B cell (primary cell): Measurements from ENCODE around the gene PSME2. TPM values are rescaled to one million over a fixed set of nuclear protein-coding genes. Genes with fewer than 3 reads are reported as not detected.

Source experiments
- ATAC-seq: fragments of 200-7000 bp; cut with Tn5 transposase; one replicate; pipeline ENCODE4 v1.10.0; 2021; ENCODE audit warnings: low read depth, mild to moderate bottlenecking, moderate number of reproducible peaks, moderate library complexity
- CTCF ChIA-PET: fragments of 350-600 bp; sonication (Branson Sonifier 250); formaldehyde crosslinking; loops from one replicate; lab custom pipeline; 2021; ENCODE audit warnings: antibody characterized with exemption, inconsistent platforms; lab: Charles Lee
- POLR2A ChIA-PET: fragments of 350-600 bp; sonication (Branson Sonifier 250); formaldehyde crosslinking; loops from one replicate; lab custom pipeline; 2021; ENCODE audit warnings: antibody characterized with exemption; lab: Charles Lee
- DNase-seq: peaks from one replicate; pipeline ENCODE4 v3.0.0; 2013
- H2AFZ ChIP-seq: 2 replicates; pipeline ENCODE4 v1.6.1; 2012; ENCODE audit warnings: mild to moderate bottlenecking, low read depth, low read length; ENCODE audit not compliant: insufficient read depth, poor library complexity, severe bottlenecking
- H3K27ac ChIP-seq, 2 donors: 1 replicate in 1 of 2; 2 replicates in 1 of 2; pipeline ENCODE4 v1.5.1; 2012 to 2013; ENCODE audit warnings: low read length in 2 of 2, mild to moderate bottlenecking in 2 of 2, moderate library complexity in 1 of 2
- H3K27me3 ChIP-seq, 4 experiments: fragments of 200-600 bp in 1 of 4; sonication (generic) in 1 of 4; replicated peaks in 1 of 4; 1 replicate in 2 of 4; 2 replicates in 2 of 4; pipeline versions ENCODE4 v1.6.1 to v1.7.0; 2013 to 2016; ENCODE audit warnings: low read length in 3 of 4, mild to moderate bottlenecking in 2 of 4, mixed read lengths in 1 of 4, moderate library complexity in 1 of 4; ENCODE audit not compliant: insufficient read depth in 4 of 4, control insufficient read depth in 3 of 4; ENCODE audit errors: control extremely low read depth in 1 of 4
- H3K36me3 ChIP-seq, 2 experiments: replicated peaks in 1 of 2; 1 replicate in 1 of 2; 2 replicates in 1 of 2; pipeline versions ENCODE4 v1.6.1 to v1.7.1; 2013; ENCODE audit warnings: low read length in 1 of 2; ENCODE audit not compliant: insufficient read depth in 2 of 2, control insufficient read depth in 1 of 2; ENCODE audit errors: control extremely low read depth in 1 of 2, extremely low read depth in 1 of 2
- H3K4me1 ChIP-seq, 2 donors: fragments of 200-600 bp in 1 of 2; sonication (generic) in 1 of 2; 1 replicate in 1 of 2; 2 replicates in 1 of 2; pipeline versions ENCODE4 v1.5.1 to v1.6.1; 2013 to 2017; ENCODE audit warnings: low read length in 2 of 2; ENCODE audit not compliant: control insufficient read depth in 2 of 2, insufficient read depth in 2 of 2
- H3K4me2 ChIP-seq: replicated peaks from 2 replicates; pipeline ENCODE3; 2012; ENCODE audit warnings: mild to moderate bottlenecking, low read depth, low read length; ENCODE audit not compliant: poor library complexity, severe bottlenecking
- H3K4me3 ChIP-seq, 5 experiments: fragments of 200-600 bp in 1 of 5; sonication (generic) in 1 of 5; 1 replicate in 3 of 5; 2 replicates in 2 of 5; pipeline versions ENCODE4 v1.5.1 to v1.7.0; 2011 to 2016; ENCODE audit warnings: low read length in 4 of 5, mild to moderate bottlenecking in 4 of 5, low read depth in 2 of 5, control low read depth in 1 of 5, moderate library complexity in 1 of 5; ENCODE audit not compliant: insufficient read depth in 1 of 5; ENCODE audit errors: control extremely low read depth in 1 of 5, extremely low read depth in 1 of 5
- H3K79me2 ChIP-seq: fragments of 200-600 bp; sonication (generic); one replicate; pipeline ENCODE4 v1.6.0; 2016; ENCODE audit warnings: low read length; ENCODE audit not compliant: control insufficient read depth, insufficient read depth
- H3K9ac ChIP-seq: fragments of 200-600 bp; sonication (generic); 2 replicates; pipeline ENCODE4 v1.6.1; 2017; ENCODE audit warnings: mild to moderate bottlenecking, low read length, moderate library complexity
- H3K9me3 ChIP-seq, 3 donors: one replicate each; pipeline versions ENCODE4 v1.6.1 to v1.7.1; 2013; ENCODE audit warnings: low read length in 2 of 3; ENCODE audit not compliant: control insufficient read depth in 2 of 3, insufficient read depth in 1 of 3; ENCODE audit errors: control extremely low read depth in 1 of 3
- H4K20me1 ChIP-seq: 2 replicates; pipeline ENCODE4 v1.6.0; 2012; ENCODE audit warnings: mild to moderate bottlenecking, low read length; ENCODE audit not compliant: insufficient read depth, control insufficient read depth, poor library complexity, severe bottlenecking
- H3K27ac Mint-ChIP-seq: one replicate; pipeline ENCODE4 v1.8.0; 2021; ENCODE audit warnings: mixed read lengths
- H3K27me3 Mint-ChIP-seq: one replicate; pipeline ENCODE4 v1.8.0; 2021; ENCODE audit warnings: mixed read lengths
- H3K4me1 Mint-ChIP-seq: one replicate; pipeline ENCODE4 v1.8.0; 2021; ENCODE audit warnings: mixed read lengths
- H3K4me3 Mint-ChIP-seq: one replicate; pipeline ENCODE4 v1.8.0; 2021; ENCODE audit warnings: mixed read lengths
- H3K9me3 Mint-ChIP-seq: one replicate; pipeline ENCODE4 v1.8.0; 2022; ENCODE audit warnings: mixed read lengths; ENCODE audit not compliant: insufficient read depth
- CTCF ChIP-seq: fragments of 200-600 bp; IDR thresholded peaks from one replicate; pipeline ENCODE4 v1.8.0; 2022; ENCODE audit warnings: antibody characterized with exemption, mild to moderate bottlenecking
- EZH2 ChIP-seq: IDR thresholded peaks from 2 replicates; pipeline ENCODE4 v1.6.1; 2012; ENCODE audit warnings: borderline replicate concordance, low read depth, mild to moderate bottlenecking, moderate library complexity, low read length; ENCODE audit not compliant: insufficient read depth, poor library complexity, severe bottlenecking
- WGBS: methylation state at CpG from one replicate; pipeline ENCODE4 v1.1.5; 2013; ENCODE audit warnings: missing lambda C conversion rate; ENCODE audit not compliant: insufficient coverage; 5-methylcytosine and 5-hydroxymethylcytosine counted together
- intact Hi-C: fragments of 100-400 bp; cut with micrococcal nuclease; formaldehyde crosslinking; loops from one replicate; pipeline ENCODE4 v1.10.0; 2022
- polyA plus RNA-seq: library from polyadenylated mRNA; depleted of rRNA; stranded (reverse); fragments of >200 nt; gene quantifications from 2 replicates; pipeline ENCODE4 v1.2.3, GENCODE V29; 2012
- total RNA-seq, 2 donors: library from RNA; stranded (reverse); fragments of 120-200 nt in 1 of 2; gene quantifications; 1 replicate in 1 of 2; 2 replicates in 1 of 2; pipeline versions ENCODE4 v1.2.3 to v1.2.4, GENCODE V29; 2013 to 2022

The PSME2 gene
- total and polyA plus RNA-seq, 2 donors (not counting 1 experiment from before 2014, with no cell fraction given): 126 to 141 TPM

GRCh38 chr14:24103451-24103850 is 43.0 kb downstream of the PSME2 start:
- ChIA-PET POLR2A (interaction anchor here (0.5 kb wide), 1 partner anchor 43 kb away, joined by 4 read pairs; the partner anchor contains the start of gene PSME2), CTCF (interaction anchor here (1.9 to 11.7 kb wide), 2 partner anchors 10 to 11 kb away, joined by 9 to 292 read pairs; partner anchors contain the start of genes DCAF11, NRL and PCK2)
- H3K27me3 ChIP-seq: no peaks in the 10 kb centered on the region
- TF ChIP-seq CTCF (no peak), EZH2 (no peak)
- H3K4me1 Mint-ChIP-seq: peaks cover 3% of the 10 kb centered on the region
- H3K79me2 ChIP-seq: peaks cover 17% of the 10 kb centered on the region
- no peaks in the 10 kb centered on the region for H3K9me3 Mint-ChIP-seq
- no peak overlapping the region for H3K9ac ChIP-seq
- ATAC-seq (no peak), DNase-seq (no peak)
- peaks cover 7% of the 10 kb centered on the region for H4K20me1 ChIP-seq
- no peak overlapping the region for H3K27ac ChIP-seq
- no peak overlapping the region for H3K4me3 ChIP-seq
- peaks cover under 1 to 55% of the 10 kb centered on the region in 2 experiments for H3K36me3 ChIP-seq
- no peaks in the 10 kb centered on the region for H3K27me3 Mint-ChIP-seq
- intact Hi-C loops: loop anchor here (10.0 kb wide), 1 partner anchor 119 kb away; the partner anchor contains the start of gene DHRS4L2
- peaks cover under 1 to 2% of the 10 kb centered on the region in 2 donors for H3K4me1 ChIP-seq
- H3K27ac Mint-ChIP-seq: peak overlapping the region; percentile 34
- H3K9me3 ChIP-seq: no peaks in the 10 kb centered on the region
- H3K4me3 Mint-ChIP-seq: no peak overlapping the region
- H2AFZ ChIP-seq: no peak overlapping the region
- H3K4me2 ChIP-seq: no peak overlapping the region
- whole genome bisulfite sequencing: 97% methylated on average over 12 of the region's 13 CpGs

- H3K36me3 ChIP-seq: peaks cover 2 to 63% of the 10 kb centered on the region in 2 experiments
- peaks cover 22% of the 10 kb centered on the region for H3K79me2 ChIP-seq
- ChIA-PET POLR2A (interaction anchor here (0.5 to 0.7 kb wide), 2 partner anchors 19 to 44 kb away, joined by 4 read pairs; partner anchors contain the start of gene PSME2), CTCF (interaction anchor here (0.6 to 11.7 kb wide), 6 partner anchors 9 to 1043 kb away, joined by 3 to 292 read pairs (median 6); partner anchors contain the start of genes DCAF11, NRL, PCK2 and TINF2)
- intact Hi-C loops: loop anchor here (10.0 kb wide), 1 partner anchor 118 kb away; the partner anchor contains the start of gene DHRS4L2
- H3K4me3 ChIP-seq: no peak overlapping the region
- H3K9me3 Mint-ChIP-seq: no peaks in the 10 kb centered on the region
- no peaks in the 10 kb centered on the region for H3K9me3 ChIP-seq
- no peak overlapping the region for H3K4me3 Mint-ChIP-seq
- H3K27ac ChIP-seq: no peak overlapping the region
- H2AFZ ChIP-seq: no peak overlapping the region
- ATAC-seq (no peak), DNase-seq (no peak)
- no peaks in the 10 kb centered on the region for H3K4me1 Mint-ChIP-seq
- H3K27me3 ChIP-seq: no peaks in the 10 kb centered on the region
- H3K9ac ChIP-seq: no peak overlapping the region
- peaks cover 7% of the 10 kb centered on the region for H4K20me1 ChIP-seq
- H3K27me3 Mint-ChIP-seq: no peaks in the 10 kb centered on the region
- 96% methylated on average over 7 of the region's 7 CpGs for WGBS
- TF ChIP-seq CTCF: no peak
- no peak for TF ChIP-seq EZH2
- H3K27ac Mint-ChIP-seq: no peak overlapping the region
- no peak overlapping the region for H3K4me2 ChIP-seq
- H3K4me1 ChIP-seq: no peaks in the 10 kb centered on the region
These were observed 43.9 kb downstream of the PSME2 start for GRCh38 chr14:24102357-24103048.
